ENCODE measurements around the gene POC5. TPM values are rescaled to one million over a fixed set of nuclear protein-coding genes. Genes with fewer than 3 reads are reported as not detected.

POC5 gene
- total and polyA plus RNA-seq, 2 of the 13 experiments (the other 11 are each of a cell fraction or from before 2014, with no cell fraction given), result 6.9 to 9.3 TPM

- no peak for TF ChIP-seq ZBTB8A (CRISPR knock-in tag; IDR thresholded peaks at IDR 0.05; ENCODE audit: borderline replicate concordance, low read depth)
- TF ChIP-seq CBX1 (IDR thresholded peaks at IDR 0.05; ENCODE audit: low read depth), result no peak
- 0 out of 2 replicates have a peak, but pooled peaks have one; percentile 20 for TF ChIP-seq ERF (CRISPR knock-in tag; IDR thresholded peaks at IDR 0.05)
- 0 out of 2 replicates have a peak, but pooled peaks have one; percentile 9 for TF ChIP-seq TFAP4 (IDR thresholded peaks at IDR 0.05; ENCODE audit: borderline replicate concordance, low read depth)
- peak; percentile 80 for TF ChIP-seq HNF1A (IDR thresholded peaks at IDR 0.05; ENCODE audit: low read depth)
- TF ChIP-seq HNF1A (CRISPR knock-in tag; IDR thresholded peaks at IDR 0.05; ENCODE audit: borderline replicate concordance), result peak; percentile 32; the same call in 1 of the 2 replicates
- no peak for TF ChIP-seq ZHX2 (IDR thresholded peaks at IDR 0.05; ENCODE audit: low read depth)
- TF ChIP-seq ZHX2 (CRISPR knock-in tag; IDR thresholded peaks at IDR 0.05; ENCODE audit: borderline replicate concordance), result no peak
- no peak for TF ChIP-seq SMAD9 (CRISPR knock-in tag; IDR thresholded peaks at IDR 0.05)
- TF ChIP-seq ZMYM3 (CRISPR knock-in tag; IDR thresholded peaks at IDR 0.05), result peak; percentile 47
- no peak for TF ChIP-seq ZNF850 (CRISPR knock-in tag; conservative IDR thresholded peaks at IDR 0.05)
- no peak for TF ChIP-seq ZNF530 (CRISPR knock-in tag; IDR thresholded peaks at IDR 0.05; ENCODE audit: low read depth)
- no peak for TF ChIP-seq ZBTB14 (CRISPR knock-in tag; IDR thresholded peaks at IDR 0.05)
- TF ChIP-seq ZNF768 (CRISPR knock-in tag; IDR thresholded peaks at IDR 0.05), result no peak; the same call in 1 of the 2 replicates
- no peak for TF ChIP-seq ZNF724P (CRISPR knock-in tag; IDR thresholded peaks at IDR 0.05; ENCODE audit: borderline replicate concordance)
These were observed 48.1 kb downstream of the POC5 start (continued) for GRCh38 chr5:75668977-75669689.
